ENCODE measurements around the gene BRD9. TPM values are rescaled to one million over a fixed set of nuclear protein-coding genes. Genes with fewer than 3 reads are reported as not detected.
"Not testable (repeated sequence)": the region's sequence is repeated elsewhere in the genome, so short reads cannot be mapped to it uniquely, and the experiment has no call there.

Gene BRD9
- total RNA-seq, 6 experiments from 2014 or later: 28.0 to 31.5 (median 31.0) TPM

DNA sequence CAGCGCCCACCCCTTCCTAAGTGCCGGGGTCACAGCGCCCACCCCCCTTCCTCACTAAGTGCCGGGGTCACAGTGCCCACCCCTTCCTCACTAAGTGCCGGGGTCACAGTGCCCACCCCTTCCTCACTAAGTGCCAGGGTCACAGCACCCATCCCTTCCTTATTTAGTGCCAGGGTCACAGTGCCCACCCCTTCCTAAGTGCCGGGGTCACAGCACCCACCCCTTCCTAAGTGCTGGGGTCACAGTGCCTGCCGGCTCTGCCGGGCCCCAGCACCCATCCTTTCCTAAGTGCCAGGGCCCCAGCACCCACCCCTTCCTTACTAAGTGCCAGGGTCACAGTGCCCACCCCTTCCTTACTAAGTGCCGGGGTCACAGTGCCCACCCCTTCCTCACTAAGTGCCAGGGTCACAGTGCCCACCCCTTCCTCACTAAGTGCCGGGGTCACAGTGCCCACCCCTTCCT lies 51.6 kb downstream of the BRD9 start:
- not testable (repeated sequence) for H3K4me3 Mint-ChIP-seq; H3K9me3 Mint-ChIP-seq; H3K27ac Mint-ChIP-seq; H3K36me3 Mint-ChIP-seq (ENCODE audit: low read depth); DNase-seq; H3K27me3 Mint-ChIP-seq (ENCODE audit: insufficient read depth); H3K4me1 Mint-ChIP-seq (ENCODE audit: low read depth)

DNA sequence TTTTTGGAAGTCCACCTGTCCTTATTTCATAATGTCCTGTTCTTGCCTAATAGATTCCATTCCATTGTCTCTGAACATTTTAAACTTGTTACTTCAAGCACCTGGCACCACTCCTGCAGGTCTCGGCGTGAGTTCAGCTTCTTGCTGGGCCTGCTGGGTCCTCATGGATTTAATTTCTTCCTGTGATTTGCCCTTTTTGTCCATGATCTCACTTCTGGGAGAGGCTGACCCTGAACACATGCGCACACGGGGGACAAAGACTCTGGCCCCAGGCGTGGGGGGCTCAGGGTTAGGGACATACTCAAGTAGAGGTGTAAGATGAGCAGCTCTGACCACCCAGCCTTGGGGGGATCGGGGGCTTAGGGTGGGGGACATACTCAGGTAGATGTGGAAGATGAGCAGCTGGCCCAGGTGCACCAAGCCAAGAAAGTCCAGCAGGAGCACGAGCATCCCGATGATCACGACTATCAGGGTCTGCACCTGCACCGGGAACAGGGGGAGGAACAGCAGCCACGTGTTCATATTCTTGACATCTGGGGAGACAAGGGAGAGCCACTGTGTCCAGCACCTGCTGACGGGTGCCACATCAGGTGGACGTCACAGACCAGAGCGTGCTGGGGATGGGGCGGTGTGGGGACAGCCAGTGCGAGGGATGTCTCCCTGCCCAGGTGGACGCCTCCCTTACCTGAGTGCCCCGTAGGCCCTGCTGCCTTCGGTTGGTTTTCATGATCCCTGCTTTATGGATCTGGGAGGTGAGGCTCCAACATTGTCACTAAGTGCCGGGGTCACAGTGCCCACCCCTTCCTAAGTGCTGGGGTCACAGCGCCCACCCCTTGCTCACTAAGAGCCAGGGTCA lies 52.3 kb downstream of the BRD9 start:
- not testable (repeated sequence) for H3K27ac Mint-ChIP-seq; H3K36me3 Mint-ChIP-seq (ENCODE audit: low read depth); DNase-seq; H3K4me1 Mint-ChIP-seq (ENCODE audit: low read depth); H3K4me3 Mint-ChIP-seq; H3K9me3 Mint-ChIP-seq; H3K27me3 Mint-ChIP-seq (ENCODE audit: insufficient read depth)

DNA sequence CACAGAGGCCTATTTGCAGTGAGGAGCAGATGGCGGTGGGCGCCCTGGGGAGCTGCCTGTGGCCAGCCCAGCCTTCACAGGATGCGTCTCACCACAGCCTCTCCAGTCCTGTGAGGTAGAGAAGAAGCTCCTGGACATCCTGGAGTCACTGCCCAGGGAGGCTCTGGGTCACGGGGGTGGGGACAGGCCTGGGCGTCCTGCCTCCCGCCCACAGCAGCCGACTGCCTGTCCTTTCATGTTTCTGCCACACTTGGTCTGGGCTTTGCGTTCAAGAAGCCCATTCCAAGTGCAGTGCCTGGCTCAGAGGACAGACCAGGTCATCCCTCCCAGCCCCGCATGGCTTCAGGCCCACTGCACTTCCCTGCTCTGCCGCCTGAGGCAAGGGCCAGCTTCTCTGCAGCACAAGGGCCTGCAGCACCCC lies 54.2 kb downstream of the BRD9 start:
- H3K36me3 Mint-ChIP-seq (ENCODE audit: low read depth); H3K4me1 Mint-ChIP-seq (ENCODE audit: low read depth); H3K4me3 Mint-ChIP-seq; H3K9me3 Mint-ChIP-seq; H3K27ac Mint-ChIP-seq; DNase-seq; H3K27me3 Mint-ChIP-seq (ENCODE audit: insufficient read depth): not testable (repeated sequence)

DNA sequence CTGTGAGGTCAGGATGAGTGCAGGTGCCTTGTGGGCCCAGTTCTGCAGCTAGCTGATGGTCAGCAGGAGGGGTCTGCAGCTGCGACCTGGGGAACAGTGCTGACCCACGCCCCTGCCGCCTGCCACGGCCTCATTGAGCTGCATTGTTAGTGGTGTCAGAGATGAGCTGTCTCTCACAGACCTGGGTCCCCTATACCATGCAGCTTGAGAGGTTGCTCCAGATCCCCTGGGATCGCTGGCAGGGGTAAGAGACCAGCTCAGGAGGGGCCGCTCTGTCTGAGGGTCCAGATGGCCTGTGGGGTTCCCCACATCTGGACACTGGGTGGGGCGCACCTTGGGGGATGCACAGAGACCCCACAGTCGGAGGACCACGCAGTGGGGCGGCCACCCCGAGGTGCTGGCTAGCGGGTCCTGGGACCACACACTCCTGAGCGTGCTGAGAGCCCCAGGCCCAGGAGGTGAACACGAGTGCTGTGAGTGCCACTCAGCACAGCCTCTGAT lies 54.9 kb downstream of the BRD9 start:
- not testable (repeated sequence) for DNase-seq; H3K27me3 Mint-ChIP-seq (ENCODE audit: insufficient read depth); H3K9me3 Mint-ChIP-seq; H3K27ac Mint-ChIP-seq; H3K4me3 Mint-ChIP-seq; H3K36me3 Mint-ChIP-seq (ENCODE audit: low read depth); H3K4me1 Mint-ChIP-seq (ENCODE audit: low read depth)

DNA sequence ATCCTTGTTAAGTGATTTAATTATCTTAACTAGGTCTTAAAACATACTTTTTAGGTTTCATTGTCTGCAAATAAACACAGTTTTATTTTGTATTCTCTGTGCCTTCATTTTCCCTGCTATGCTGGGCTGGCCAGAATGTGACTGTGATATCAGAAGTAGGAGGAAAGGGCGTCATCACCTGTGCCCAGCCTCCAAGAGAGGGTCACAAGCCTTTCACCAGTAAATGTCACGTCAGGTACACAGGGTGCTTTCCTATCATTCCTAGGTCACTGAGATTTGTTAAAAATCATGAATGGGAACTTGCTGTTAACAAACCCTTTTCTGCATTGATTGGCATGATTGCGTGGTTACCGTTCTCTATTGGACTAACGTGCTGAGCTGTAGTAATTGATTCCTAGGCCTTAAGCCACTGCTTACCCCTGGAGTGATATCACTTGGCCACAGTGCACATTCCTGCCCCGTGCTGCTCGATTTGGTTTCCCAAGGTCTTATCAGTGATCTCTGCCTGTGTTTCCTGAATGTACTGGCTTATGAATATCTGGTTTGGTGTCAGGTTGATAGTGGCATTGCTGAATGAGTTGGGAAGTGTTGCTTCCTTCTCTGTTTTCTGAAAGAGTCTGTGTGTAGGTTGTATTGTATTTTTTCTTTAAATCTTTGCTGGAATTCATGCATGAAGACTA lies 56.5 kb downstream of the BRD9 start:
- H3K9me3 Mint-ChIP-seq; H3K36me3 Mint-ChIP-seq (ENCODE audit: low read depth): not testable (repeated sequence)

DNA sequence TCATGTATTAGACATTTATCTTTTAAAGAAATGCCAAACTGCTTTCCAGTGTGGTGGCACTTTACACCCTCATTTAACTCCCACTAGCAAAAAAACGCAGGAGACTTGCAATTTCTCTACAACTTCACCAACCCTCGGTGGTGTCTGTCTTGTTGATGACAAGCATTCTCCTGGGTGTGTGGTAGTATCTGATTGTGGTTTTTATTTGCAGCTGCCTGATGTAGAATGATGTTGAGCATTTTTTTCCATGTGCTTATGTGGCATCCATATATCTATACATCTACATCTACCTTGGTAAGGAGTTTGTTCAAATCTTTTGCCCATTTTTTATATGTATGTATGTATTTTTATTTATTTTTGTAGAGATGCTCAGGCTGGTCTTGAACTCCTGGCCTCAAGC lies 58.6 kb downstream of the BRD9 start:
- not testable (repeated sequence) for DNase-seq; H3K4me3 Mint-ChIP-seq; H3K4me1 Mint-ChIP-seq (ENCODE audit: low read depth); H3K27me3 Mint-ChIP-seq (ENCODE audit: insufficient read depth); H3K27ac Mint-ChIP-seq; H3K36me3 Mint-ChIP-seq (ENCODE audit: low read depth); H3K9me3 Mint-ChIP-seq

More for the DNA sequence above, 56.5 kb downstream of the BRD9 start:
- H3K27ac Mint-ChIP-seq; H3K27me3 Mint-ChIP-seq (ENCODE audit: insufficient read depth); DNase-seq; H3K4me3 Mint-ChIP-seq; H3K4me1 Mint-ChIP-seq (ENCODE audit: low read depth): not testable (repeated sequence)

DNA sequence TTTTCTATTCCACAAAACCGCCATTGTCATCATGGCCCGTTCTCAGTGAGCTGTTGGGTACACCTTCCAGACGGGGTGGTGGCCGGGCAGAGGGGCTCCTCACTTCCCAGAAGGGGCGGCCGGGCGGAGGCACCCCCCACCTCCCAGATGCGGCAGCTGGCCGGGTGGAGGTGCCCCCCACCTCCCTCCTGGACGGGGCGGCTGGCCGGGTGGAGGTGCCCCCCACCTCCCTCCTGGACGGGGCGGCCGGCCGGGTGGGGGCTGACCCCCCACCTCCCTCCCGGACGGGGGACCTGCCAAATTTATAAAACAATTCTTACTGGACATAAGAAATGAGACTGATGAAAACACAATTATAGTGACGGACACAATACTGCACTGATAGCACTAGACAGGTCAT lies 64.4 kb downstream of the BRD9 start:
- DNase-seq, H3K4me3 Mint-ChIP-seq: not testable (repeated sequence)

DNA sequence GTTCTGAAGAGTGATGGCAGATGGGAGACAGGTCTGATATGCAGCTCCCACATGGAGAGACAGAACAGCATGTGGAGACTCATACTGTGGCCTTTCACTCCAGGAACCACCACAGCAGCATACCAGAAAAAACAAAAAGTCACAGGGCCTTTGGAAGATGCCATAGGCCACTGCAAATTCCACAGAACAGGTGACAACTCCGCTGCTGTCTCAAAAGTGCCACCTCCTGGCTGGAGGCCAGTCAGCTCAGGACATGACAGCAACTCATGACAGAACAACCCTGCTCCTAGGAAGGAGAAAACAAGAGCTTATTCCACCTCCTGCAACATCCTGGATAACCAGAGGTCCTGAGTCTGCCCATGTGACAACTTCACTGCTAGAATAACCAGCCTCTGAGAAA lies 67.1 kb downstream of the BRD9 start:
- not testable (repeated sequence) for H3K27ac Mint-ChIP-seq; H3K36me3 Mint-ChIP-seq (ENCODE audit: low read depth); H3K9me3 Mint-ChIP-seq; DNase-seq; H3K27me3 Mint-ChIP-seq (ENCODE audit: insufficient read depth); H3K4me1 Mint-ChIP-seq (ENCODE audit: low read depth); H3K4me3 Mint-ChIP-seq

More for the DNA sequence above, 64.4 kb downstream of the BRD9 start:
- H3K4me1 Mint-ChIP-seq (ENCODE audit: low read depth); H3K36me3 Mint-ChIP-seq (ENCODE audit: low read depth); H3K27me3 Mint-ChIP-seq (ENCODE audit: insufficient read depth); H3K27ac Mint-ChIP-seq; H3K9me3 Mint-ChIP-seq: not testable (repeated sequence)

DNA sequence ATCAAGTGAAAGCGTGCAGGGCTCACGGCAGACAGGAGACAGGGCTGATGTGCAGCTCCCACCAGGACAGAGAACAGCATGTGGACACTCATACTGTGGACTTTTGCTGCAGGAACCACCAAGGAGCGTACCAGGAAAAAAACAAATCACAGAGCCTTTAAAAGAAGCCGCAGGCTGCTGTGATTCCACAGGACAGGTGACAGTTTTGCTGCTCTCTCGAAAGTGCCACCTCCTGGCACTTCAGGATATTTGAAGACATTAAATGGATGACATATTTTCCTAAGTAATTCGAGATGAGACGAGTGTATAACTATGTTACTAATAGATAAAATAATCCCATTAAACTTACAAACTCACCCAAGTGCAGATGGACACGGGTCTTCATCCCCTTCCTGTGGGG lies 71.1 kb downstream of the BRD9 start:
- Mint-ChIP-seq H3K4me3 (no peak overlapping the region), H3K36me3 (ENCODE audit: low read depth) (peaks cover 8% of the 10 kb centered on the region; the same call in 1 of the 2 replicates), H3K4me1 (ENCODE audit: low read depth) (no peaks in the 10 kb centered on the region), H3K27me3 (ENCODE audit: insufficient read depth) (no peaks in the 10 kb centered on the region), H3K27ac (no peak overlapping the region), H3K9me3 (no peaks in the 10 kb centered on the region)
- TF ChIP-seq, protein P1, sequence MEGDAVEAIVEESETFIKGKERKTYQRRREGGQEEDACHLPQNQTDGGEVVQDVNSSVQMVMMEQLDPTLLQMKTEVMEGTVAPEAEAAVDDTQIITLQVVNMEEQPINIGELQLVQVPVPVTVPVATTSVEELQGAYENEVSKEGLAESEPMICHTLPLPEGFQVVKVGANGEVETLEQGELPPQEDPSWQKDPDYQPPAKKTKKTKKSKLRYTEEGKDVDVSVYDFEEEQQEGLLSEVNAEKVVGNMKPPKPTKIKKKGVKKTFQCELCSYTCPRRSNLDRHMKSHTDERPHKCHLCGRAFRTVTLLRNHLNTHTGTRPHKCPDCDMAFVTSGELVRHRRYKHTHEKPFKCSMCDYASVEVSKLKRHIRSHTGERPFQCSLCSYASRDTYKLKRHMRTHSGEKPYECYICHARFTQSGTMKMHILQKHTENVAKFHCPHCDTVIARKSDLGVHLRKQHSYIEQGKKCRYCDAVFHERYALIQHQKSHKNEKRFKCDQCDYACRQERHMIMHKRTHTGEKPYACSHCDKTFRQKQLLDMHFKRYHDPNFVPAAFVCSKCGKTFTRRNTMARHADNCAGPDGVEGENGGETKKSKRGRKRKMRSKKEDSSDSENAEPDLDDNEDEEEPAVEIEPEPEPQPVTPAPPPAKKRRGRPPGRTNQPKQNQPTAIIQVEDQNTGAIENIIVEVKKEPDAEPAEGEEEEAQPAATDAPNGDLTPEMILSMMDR (IDR thresholded peaks at IDR 0.05): no peak
- DNase-seq: no peak
